Stomach (tissue), 9 donors: ENCODE results near the gene WDR4. TPM values are rescaled to one million over a fixed set of nuclear protein-coding genes. Genes with fewer than 3 reads are reported as not detected.

ENCODE experiments used
- DNase-seq, 2 donors: peaks; one replicate each; pipeline versions ENCODE4 v3.0.0 to v3.0.0-alpha.2; 2013 to 2019
- H3K27ac ChIP-seq, 5 donors: fragments of 200-600 bp in 4 of 5; sonication (generic) in 4 of 5; one replicate each; pipeline ENCODE4 v1.5.1; 2013 to 2019; ENCODE audit warnings: mild to moderate bottlenecking in 1 of 5, moderate library complexity in 1 of 5
- H3K27me3 ChIP-seq, 3 donors: fragments of 200-600 bp; sonication (generic); one replicate each; pipeline ENCODE4 v1.5.1; 2017 to 2019; ENCODE audit warnings: mixed run types in 1 of 3
- H3K36me3 ChIP-seq, 4 donors: fragments of 200-600 bp; sonication (generic); 1 replicate in 3 of 4; 2 replicates in 1 of 4; pipeline ENCODE4 v1.5.1; 2016 to 2019
- H3K4me1 ChIP-seq, 4 donors: fragments of 200-600 bp; sonication (generic); one replicate each; pipeline ENCODE4 v1.5.1; 2016 to 2019
- H3K4me3 ChIP-seq, 4 donors: fragments of 200-600 bp; sonication (generic) in 3 of 4; one replicate each; pipeline ENCODE4 v1.5.1; 2016 to 2019; ENCODE audit warnings: mild to moderate bottlenecking in 1 of 4
- H3K9me3 ChIP-seq, 4 donors: fragments of 200-600 bp; sonication (generic); one replicate each; pipeline ENCODE4 v1.5.1; 2016 to 2019
- EP300 ChIP-seq: sonication (generic); formaldehyde crosslinking; IDR thresholded peaks from one replicate; pipeline ENCODE4 v1.6.1; 2017; ENCODE audit warnings: antibody characterized with exemption
- POLR2A ChIP-seq, 4 donors: fragments of 450-650 bp; IDR thresholded peaks; one replicate each; pipeline ENCODE4 v1.6.1; 2016; ENCODE audit warnings: antibody characterized with exemption in 4 of 4, control low read depth in 2 of 4, mild to moderate bottlenecking in 1 of 4, moderate library complexity in 1 of 4
- POLR2AphosphoS5 ChIP-seq, 3 donors: sonication (generic); formaldehyde crosslinking; IDR thresholded peaks; one replicate each; pipeline ENCODE4 v1.6.1; 2016; ENCODE audit warnings: antibody characterized with exemption in 3 of 3
- WGBS, 5 donors: extraction: QIAGEN DNeasy Blood & Tissue Kit in 3 of 5; methylation state at CpG; one replicate each; pipeline versions ENCODE4 v1.1.5 to v1.1.7; 2013 to 2018; 5-methylcytosine and 5-hydroxymethylcytosine counted together
- intact Hi-C: fragments of 100-400 bp; cut with DNase I; formaldehyde crosslinking; loops from one replicate; pipeline ENCODE4 v1.15.1; 2023; ENCODE audit warnings: low total_unique reads
- polyA plus RNA-seq, 3 donors: library from polyadenylated mRNA; stranded (reverse); fragments of 200-250 nt; gene quantifications; one replicate each; pipeline ENCODE4 v1.2.3, GENCODE V29; 2013
- total RNA-seq, 5 donors: library from RNA; depleted of rRNA; stranded (reverse); fragments of >200 nt; gene quantifications; one replicate each; pipeline versions ENCODE4 v1.1.0 to v1.2.3, GENCODE V29; 2014 to 2016
- TF ChIP-seq, protein P1 (sequence below), 7 experiments: fragments of 450-650 bp in 4 of 7; fragments of 200-600 bp in 3 of 7; sonication (generic) in 3 of 7; IDR thresholded peaks; one replicate each; pipeline ENCODE4 v1.5.1; 2016 to 2019; ENCODE audit warnings: antibody characterized with exemption in 7 of 7, control low read depth in 2 of 7, mild to moderate bottlenecking in 1 of 7
- donor health status: healthy with polysubstance abuse.
- donor health status: Bipolar disorder and iron deficiency.
- donor health status: healthy.

WDR4 gene
- total and polyA plus RNA-seq, 8 donors = 7.5 to 285 (median 9.5) TPM

DNA sequence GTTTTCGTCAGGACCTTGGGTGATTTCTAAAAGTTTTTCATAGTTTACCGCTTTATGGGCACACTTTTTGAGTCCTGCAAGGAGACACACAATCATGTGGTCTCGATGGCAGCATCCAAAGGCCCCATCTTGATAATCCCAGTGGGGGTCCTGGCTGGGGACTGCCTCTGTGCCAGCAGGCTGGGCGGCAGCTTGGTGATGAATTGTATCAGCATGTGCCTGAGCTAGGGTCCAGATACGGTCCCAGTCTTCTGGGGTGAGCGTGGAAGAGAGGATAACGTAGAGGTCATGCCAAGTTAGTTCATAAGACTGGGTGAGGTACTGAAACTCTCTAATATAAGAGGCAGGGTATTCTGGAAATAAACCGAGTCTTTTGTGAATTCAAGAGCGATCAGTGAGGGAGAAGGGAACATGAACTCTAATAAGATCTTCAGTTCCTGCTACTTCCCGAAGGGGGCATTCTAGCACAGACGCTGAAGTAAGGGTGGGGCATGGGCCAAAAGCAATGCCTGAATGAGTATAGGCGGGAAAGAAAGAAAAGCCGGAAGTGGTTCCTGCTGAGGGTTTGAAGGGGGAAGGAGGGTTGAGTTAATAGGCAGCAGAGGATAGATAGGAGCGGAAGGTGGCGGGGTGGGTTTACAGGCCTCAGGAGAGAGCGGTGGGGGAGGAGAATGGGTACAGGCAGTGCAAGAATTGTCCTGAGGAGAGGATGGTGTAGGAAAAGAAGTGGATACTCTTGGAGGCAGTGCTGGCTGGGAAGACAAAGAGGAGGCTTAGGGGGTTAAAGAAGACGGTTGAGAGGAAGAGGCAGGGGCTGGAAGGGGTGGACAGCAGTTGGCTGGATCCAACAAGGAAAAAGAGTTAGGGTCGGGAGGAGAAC is 44.5 kb upstream of the WDR4 start:
- Histone ChIP-seq H3K4me1 (peaks cover 0 to 13% (median 11%) of the 10 kb centered on the region in 4 donors), H3K4me3 (no peak overlapping the region), H3K27me3 (no peaks in the 10 kb centered on the region), H3K36me3 (no peaks in the 10 kb centered on the region), H3K9me3 (no peaks in the 10 kb centered on the region), H3K27ac (peak overlapping the region in 2 of 5 donors; percentile 34 to 63)
- no peak for TF ChIP-seq EP300
- TF ChIP-seq POLR2A (IDR thresholded peaks at IDR 0.05) = no peak
- TF ChIP-seq, protein P1, sequence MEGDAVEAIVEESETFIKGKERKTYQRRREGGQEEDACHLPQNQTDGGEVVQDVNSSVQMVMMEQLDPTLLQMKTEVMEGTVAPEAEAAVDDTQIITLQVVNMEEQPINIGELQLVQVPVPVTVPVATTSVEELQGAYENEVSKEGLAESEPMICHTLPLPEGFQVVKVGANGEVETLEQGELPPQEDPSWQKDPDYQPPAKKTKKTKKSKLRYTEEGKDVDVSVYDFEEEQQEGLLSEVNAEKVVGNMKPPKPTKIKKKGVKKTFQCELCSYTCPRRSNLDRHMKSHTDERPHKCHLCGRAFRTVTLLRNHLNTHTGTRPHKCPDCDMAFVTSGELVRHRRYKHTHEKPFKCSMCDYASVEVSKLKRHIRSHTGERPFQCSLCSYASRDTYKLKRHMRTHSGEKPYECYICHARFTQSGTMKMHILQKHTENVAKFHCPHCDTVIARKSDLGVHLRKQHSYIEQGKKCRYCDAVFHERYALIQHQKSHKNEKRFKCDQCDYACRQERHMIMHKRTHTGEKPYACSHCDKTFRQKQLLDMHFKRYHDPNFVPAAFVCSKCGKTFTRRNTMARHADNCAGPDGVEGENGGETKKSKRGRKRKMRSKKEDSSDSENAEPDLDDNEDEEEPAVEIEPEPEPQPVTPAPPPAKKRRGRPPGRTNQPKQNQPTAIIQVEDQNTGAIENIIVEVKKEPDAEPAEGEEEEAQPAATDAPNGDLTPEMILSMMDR (IDR thresholded peaks at IDR 0.05) = peak in 5 of 7 experiments; percentile 57 to 94 (median 76)
- TF ChIP-seq POLR2AphosphoS5 (IDR thresholded peaks at IDR 0.05) = peak; percentile 31 to 89 (median 54)
- DNase-seq = peak; percentile 82 to 94
- 16 to 23% (median 18%) methylated on average over 18 of the region's 18 CpGs for WGBS, 5 donors
- intact Hi-C loops = no loop called here

DNA sequence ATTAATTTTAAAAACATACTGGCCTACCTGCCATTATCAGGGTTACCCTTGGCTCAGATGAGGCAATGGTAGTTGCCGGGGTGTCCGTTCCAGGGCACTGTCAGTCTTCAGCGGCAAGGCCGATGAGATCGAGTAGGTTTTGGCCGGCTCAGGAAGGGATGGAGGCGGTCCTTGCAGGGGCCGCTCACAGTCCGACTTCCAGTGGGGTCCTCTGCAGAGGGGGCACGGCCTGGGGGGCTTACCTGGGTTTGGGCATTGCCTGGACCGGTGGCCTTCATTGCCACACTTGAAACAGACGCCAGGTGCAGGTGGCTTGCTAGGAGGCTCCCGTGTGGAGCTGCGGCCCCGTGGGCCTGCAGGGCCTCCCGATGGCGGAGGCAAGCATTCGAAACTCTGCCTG is 43.6 kb upstream of the WDR4 start:
- Histone ChIP-seq H3K4me1 (peaks cover 0 to 13% (median 11%) of the 10 kb centered on the region in 4 donors), H3K4me3 (no peak overlapping the region), H3K27me3 (no peaks in the 10 kb centered on the region), H3K36me3 (no peaks in the 10 kb centered on the region), H3K27ac (no peak overlapping the region), H3K9me3 (no peaks in the 10 kb centered on the region)
- TF ChIP-seq EP300 (no peak), POLR2AphosphoS5 (IDR thresholded peaks at IDR 0.05) (no peak), POLR2A (IDR thresholded peaks at IDR 0.05) (no peak)
- DNase-seq = no peak
- intact Hi-C loops = no loop called here
- WGBS, 5 donors = 86 to 90% (median 88%) methylated on average over 18 of the region's 18 CpGs

DNA sequence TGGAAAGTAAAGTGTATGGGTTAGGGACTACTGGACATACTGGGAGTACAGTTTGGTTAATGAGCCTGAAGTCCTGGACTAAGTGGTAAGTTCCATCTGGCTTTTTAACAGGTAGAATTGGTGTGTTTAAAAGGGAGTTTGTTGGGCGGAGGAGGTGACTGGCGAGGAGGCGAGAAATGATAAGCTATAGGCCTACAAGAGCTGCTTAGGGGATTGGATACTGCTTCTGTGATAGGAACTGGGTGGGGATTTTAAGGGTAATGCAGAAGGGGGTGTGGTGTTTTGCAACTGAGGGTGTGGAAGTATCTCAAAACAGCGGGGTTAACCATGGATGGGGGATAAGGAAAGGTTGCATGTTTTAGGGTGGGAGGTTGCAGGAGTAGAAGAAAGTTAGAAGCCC is 42.6 kb upstream of the WDR4 start:
- TF ChIP-seq, protein P1 (IDR thresholded peaks at IDR 0.05) = no peak
- no peak for TF ChIP-seq EP300
- TF ChIP-seq POLR2AphosphoS5 (IDR thresholded peaks at IDR 0.05) = no peak
- no peak for TF ChIP-seq POLR2A (IDR thresholded peaks at IDR 0.05)
- Histone ChIP-seq H3K4me3 (no peak overlapping the region), H3K36me3 (no peaks in the 10 kb centered on the region), H3K4me1 (peaks cover 0 to 13% (median 11%) of the 10 kb centered on the region in 4 donors), H3K27me3 (no peaks in the 10 kb centered on the region), H3K9me3 (no peaks in the 10 kb centered on the region), H3K27ac (no peak overlapping the region)
- WGBS, 5 donors = 38 to 65% (median 59%) methylated on average over 4 of the region's 4 CpGs
- no peak for DNase-seq
- intact Hi-C loops = no loop called here

DNA sequence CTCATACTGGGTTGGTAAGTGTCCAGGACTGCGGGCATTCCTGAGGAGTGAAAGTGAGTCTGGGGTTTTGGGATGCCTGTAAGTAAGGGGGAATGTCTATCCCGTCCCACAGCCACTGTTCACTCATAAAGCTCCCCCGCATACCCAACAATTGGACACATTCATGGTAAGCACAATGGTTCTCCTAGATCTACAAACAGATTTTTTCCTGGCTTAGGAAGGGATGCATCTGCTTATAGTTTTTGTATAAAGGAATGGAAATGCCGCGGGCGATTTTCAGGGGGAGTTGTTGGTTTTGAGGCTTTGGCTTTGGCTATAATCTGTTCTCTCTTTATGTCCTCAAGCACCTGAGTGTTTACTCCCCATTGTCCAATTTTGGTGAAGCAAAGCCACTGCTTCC is 39.0 kb upstream of the WDR4 start:
- Histone ChIP-seq H3K27ac (no peak overlapping the region), H3K4me3 (no peak overlapping the region), H3K4me1 (peaks cover 0 to under 1% (median under 1%) of the 10 kb centered on the region in 4 donors), H3K9me3 (no peaks in the 10 kb centered on the region), H3K27me3 (no peaks in the 10 kb centered on the region), H3K36me3 (peaks cover 0 to 2% (median 0%) of the 10 kb centered on the region in 4 donors)
- intact Hi-C loops = no loop called here
- TF ChIP-seq POLR2A (IDR thresholded peaks at IDR 0.05) (no peak), EP300 (no peak), POLR2AphosphoS5 (IDR thresholded peaks at IDR 0.05) (no peak)
- TF ChIP-seq, protein P1 (IDR thresholded peaks at IDR 0.05) = no peak
- WGBS, 5 donors = 91 to 97% (median 95%) methylated on average over 6 of the region's 6 CpGs
- DNase-seq = no peak
